Activated CD8-positive, alpha-beta memory T cell treated with anti-CD3 and anti-CD28 coated beads for 4 hours (primary cell): ENCODE results near the gene ZNF800.

ENCODE experiments used
- DNase-seq, 2 donors: peaks; one replicate each; pipeline ENCODE4 v3.0.0-alpha.2; 2020; ENCODE audit warnings: low read depth in 2 of 2

Gene ZNF800

DNA sequence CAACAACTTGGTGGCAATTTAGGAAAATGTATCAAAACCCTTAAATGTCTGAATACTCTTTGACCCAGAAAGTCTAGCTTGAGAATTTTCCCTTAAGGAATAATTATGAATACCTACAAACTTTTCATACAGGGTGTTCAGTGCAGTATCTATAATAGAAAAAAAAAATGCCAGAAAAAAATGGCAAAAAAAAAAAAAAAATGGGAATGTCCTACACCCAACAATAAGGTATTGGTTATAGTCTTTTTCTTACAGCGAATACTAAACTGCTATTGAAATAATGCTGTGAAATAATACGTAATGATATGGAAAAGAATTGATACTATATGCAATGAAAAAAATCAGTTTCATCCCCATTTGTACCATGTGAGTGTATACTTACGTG is 44.3 kb downstream of the ZNF800 start:
- no peak for DNase-seq

DNA sequence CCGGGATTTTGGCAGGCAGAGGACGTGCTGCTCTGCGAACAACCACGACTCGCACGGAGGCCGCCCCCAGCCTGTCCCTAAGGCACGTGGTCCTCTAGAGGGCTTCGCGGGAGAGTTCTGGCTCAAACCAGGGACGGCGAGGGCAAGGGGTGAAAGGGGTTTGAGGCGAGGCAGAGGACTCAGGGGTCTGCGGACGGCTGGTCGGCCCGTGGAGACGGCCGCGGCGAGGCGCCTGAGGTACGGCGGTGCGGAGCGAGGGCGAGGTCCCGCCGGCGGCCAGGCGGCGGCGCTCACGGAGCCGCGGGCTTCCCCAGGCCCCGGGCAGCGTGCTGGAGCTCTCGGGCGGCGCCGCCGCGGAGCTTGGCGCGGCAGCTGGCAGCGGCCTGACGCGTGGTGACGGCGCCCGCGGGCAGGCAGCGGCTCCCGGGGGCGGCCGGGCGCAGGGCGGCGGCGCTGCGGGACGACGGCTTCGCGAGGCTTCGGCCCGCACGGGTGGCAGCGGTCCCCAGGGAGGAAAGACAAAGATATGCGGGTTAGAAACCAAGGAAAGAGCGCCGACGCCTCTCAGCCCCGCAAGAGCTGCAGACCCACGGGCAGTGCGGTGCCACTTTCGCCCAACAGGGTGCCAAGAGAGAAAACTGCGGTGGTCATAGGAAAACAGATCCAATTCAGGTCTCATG is 44.8 kb downstream of the ZNF800 start:
- DNase-seq = peak; percentile 37 to 39

DNA sequence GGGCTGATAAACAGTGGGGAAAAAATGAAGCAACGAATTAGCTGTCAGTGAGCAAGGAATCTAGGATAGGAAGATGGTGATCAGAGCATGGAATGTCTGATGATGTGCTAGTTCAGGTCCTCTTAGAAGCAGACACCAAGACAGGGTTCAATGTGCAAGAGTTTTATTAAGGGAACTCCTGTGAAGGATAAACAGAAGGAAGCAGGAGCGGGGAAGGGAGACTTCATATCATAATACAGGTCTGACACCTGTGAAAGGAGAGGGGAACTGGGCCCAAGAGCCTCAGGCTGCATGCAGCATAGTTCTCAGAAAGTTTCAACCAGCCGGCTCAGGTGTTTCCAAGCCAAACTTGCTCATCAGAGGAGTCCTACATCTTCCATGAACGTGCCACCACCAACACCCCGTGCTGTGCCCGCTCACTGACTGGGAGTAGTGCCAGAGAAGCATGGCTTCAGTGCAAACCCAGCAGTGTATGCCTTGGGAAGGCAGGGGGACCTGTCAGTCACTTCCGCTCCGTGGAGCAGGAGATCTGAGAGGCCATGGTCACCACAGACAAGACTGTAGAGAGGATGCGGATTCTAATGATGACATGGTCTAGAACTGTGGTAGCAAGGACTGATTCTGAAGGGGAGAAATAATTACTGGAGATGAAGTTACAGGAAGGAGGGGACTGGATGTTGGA is 45.8 kb downstream of the ZNF800 start:
- DNase-seq = no peak

DNA sequence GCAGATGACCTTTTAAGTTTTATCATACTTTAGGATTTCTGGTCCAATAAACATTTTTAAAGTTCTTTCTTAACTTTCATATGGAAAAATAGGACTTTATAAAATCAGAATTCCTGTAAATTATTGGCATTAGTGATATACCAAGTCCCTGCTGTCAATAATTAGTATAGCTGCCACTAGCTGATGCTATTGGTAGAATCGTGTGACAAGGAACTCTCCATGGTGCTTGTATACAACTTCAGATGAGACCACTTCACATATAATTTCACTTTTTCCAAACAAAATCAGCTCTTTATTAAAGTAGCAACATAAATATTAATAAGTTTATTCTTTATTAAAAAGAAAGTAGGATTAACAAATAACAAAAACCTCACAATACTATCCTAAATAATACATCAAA is 49.9 kb downstream of the ZNF800 start:
- DNase-seq = no peak

DNA sequence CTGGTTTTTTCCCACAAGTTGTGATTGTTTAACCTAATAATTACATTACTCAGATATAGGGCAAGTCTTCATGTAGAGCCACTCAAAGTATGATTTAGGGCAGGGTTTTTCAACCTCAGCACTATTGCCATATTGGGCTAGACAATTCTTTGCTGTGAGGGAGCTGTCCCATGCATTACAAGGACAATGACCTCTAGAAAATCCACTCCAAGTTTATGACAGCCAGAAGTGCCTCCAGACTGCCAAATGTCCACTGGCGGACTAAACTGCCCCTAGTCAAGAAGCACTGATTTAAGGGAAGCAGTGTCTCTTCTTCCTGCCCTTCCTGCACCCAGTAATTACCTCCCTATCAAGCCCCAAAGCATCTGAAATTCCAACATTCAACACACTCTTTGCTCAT is 54.4 kb downstream of the ZNF800 start:
- DNase-seq = no peak

DNA sequence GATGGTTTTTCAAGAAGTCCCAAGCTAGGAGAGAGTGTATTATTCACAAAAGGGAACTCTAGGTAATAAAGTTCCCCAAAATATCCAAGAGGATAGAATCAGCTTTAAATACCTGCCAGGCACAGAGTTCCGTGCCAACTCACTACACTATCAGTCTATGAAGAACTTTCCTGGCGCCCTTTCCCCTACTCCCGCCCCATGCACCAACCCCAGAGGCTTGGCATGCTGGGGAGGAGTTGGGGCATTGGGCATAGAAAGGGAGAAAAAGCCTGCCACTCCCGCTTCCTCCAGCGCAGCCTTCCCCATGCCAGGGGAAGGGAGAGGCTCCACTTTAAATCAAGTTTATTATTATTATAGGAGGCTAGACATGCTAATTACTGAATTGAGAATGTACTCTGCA is 54.9 kb downstream of the ZNF800 start:
- DNase-seq = no peak

DNA sequence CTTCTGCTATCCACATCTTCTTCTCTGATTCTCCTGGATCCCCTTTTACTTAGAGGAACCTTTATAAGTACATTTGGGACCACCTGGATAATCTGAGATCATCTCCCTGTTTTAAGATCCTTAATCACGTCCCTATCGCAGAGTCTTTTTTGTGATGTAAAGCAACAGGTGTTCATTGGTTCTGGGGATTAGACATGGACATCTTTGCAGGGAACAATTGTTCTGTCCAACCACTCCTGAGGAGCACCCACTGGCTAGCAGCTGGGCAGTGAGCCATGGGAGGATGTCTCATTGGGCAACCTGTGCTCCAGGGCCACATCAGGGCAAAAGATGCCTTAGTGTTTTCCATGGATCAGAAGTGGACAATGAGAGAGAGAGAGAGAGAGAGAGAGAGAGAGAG is 56.0 kb downstream of the ZNF800 start:
- no peak for DNase-seq

DNA sequence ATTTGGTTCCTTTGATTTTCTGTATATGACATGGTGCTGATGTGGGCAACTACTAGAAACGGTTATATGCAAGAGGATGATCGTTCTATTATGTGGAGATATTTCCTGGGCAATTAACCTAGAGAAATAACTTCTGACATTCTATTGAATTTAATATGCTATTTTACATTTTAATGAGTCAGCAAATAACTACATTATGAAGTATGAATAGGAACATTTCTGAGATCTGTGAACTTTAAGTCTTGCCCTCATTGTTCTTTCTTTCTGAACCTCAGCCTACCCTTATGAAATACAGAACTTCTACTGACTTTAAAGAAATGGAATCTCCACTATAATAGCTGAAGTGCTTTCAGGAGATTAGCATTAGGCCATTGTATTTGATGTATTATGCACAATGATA is 59.6 kb downstream of the ZNF800 start:
- no peak for DNase-seq

DNA sequence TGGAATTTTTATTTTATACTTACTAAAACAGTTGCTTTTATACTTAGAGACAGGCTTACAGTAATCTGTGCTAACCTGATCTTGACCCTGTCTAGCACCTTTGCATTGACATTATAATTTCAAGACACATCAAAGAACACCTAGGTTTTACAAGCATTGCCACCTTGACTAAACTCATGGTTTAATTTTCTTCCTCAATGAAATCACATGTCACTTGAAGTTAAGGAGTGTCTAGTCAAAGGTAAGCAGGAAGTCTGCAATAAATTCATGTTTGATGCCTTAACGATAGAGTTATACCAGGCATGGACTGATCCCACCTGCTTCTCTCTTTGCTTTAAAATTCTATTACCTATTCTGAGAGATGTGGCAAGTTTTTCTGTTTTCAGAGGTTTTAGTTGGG is 62.4 kb downstream of the ZNF800 start:
- DNase-seq = no peak

DNA sequence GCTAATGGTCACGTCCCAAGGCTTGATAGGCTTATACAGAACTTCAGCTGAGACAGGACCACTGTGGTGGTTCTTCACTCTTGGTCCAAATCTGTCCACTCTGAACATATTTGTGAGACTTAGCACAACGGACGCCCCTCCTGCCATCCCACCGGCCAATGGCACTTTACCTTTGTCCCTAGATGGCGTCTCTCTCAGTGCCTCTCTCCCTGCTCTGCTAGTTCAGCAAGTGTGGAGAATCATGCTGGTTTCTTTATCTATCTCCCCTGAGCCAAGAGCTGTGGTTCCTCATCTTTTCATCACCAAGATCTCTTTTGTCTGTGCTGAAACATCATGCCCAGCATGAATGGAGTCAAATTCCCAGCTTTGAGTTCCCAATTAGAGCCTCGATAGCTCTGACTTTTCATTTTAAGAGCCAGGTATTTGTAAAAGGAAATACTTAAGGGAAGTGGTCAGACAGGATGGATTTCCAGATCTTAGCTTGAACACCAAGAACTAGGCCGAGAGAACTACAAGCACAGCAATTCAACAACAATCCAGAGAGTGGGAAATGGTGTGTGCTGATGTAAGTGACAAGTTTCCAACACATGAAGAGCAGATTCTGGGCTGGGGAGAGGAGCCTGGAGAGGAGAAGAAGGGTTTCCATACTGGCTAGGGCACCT is 69.5 kb downstream of the ZNF800 start:
- DNase-seq = no peak

DNA sequence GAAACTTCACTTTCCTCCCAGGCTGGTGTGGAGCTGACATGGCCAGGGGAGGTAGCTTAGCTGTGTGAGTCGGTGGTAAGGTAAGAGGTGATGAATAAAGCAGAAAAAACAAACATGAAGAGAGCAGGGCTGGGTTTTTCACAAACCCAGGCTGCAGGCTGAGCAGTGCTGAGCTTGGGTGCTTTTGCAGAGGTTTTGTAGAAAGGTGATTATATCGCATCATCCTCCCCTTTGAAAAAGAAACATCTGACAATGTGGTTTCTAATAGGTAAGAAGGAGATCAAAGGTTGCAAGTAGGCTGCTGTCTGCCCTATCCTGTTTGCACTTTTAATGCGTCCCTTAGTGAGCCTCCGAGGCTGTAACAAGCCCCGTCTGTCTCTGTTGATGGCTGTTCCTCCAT is 70.2 kb downstream of the ZNF800 start:
- no peak for DNase-seq

DNA sequence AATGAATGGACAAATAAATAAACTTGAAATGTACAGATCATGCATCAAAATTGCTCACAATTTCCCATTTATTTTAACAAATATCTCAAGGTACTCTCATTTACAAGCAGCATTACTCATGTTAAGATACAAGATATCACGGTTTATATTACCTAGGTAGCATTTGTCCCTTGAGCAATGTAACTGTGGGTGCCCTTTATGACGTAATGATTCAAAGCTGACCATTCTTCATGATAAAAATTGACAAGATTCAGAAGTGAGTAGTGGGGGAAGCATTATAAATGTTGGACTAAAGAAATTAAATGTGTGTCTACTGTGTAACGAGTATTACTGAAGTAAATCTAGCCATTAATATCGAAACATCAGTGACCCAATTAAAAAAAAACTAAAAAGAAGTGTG is 71.5 kb downstream of the ZNF800 start:
- no peak for DNase-seq
